D721Med (cell line): ENCODE results near the gene FANCM.

Experiments used
- DNase-seq: peaks from one replicate; pipeline ENCODE4 v3.0.0; 2011; ENCODE audit warnings: low spot score; ENCODE audit not compliant: insufficient read length
- FAIRE-seq: peaks from 2 replicates; lab custom pipeline; 2011; peaks lifted over from hg19 to GRCh38; lab: Jason Lieb, UNC
- TF ChIP-seq, protein P1 (sequence below): IDR thresholded peaks from 2 replicates; pipeline ENCODE4 v1.5.1; 2012; ENCODE audit warnings: mild to moderate bottlenecking, control low read depth; ENCODE audit not compliant: insufficient read depth; ENCODE audit errors: missing control alignments

Gene FANCM

DNA sequence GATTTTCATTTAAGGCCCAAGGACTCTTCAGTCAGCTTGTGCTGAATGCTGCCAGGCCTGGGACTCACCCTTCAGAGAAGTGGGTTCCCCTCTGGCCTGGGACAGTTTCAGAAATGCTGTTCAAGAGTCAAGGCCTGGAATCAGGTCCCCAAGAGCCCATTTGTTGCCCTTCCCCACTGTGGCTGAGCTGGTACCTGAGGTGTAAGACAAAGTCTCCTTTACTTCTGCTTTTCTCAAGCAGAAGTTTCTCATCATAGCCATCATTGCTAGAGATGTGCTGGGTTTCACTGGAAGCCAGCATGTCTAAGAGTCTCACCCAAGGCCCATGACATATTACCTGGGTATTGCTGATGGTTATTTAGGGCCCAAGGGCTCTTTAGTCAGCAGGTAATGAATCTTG, 8.9 kb downstream of the FANCM start:
- FAIRE-seq (no peak), DNase-seq (no peak)
- TF ChIP-seq, protein P1, sequence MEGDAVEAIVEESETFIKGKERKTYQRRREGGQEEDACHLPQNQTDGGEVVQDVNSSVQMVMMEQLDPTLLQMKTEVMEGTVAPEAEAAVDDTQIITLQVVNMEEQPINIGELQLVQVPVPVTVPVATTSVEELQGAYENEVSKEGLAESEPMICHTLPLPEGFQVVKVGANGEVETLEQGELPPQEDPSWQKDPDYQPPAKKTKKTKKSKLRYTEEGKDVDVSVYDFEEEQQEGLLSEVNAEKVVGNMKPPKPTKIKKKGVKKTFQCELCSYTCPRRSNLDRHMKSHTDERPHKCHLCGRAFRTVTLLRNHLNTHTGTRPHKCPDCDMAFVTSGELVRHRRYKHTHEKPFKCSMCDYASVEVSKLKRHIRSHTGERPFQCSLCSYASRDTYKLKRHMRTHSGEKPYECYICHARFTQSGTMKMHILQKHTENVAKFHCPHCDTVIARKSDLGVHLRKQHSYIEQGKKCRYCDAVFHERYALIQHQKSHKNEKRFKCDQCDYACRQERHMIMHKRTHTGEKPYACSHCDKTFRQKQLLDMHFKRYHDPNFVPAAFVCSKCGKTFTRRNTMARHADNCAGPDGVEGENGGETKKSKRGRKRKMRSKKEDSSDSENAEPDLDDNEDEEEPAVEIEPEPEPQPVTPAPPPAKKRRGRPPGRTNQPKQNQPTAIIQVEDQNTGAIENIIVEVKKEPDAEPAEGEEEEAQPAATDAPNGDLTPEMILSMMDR, result no peak

DNA sequence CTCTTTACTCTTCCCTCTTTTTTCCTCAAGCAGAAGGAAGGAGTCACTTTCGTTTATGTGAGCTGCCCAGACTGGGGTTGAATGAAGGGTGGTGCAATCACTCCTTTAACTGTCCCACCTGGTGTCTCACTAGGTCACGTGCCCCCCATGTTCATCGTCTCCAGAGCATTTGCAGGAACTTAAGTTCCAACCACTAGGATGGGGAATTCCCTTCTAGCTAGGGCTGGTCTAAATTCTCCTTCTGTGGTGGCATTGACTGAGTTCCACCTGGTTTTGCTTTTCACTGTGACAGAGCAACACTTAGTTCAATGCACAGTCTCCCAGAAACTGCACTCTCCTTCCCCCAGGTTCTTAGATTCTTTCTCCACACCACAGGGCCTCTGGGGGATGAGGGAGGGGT, 9.5 kb downstream of the FANCM start:
- DNase-seq (no peak), FAIRE-seq (no peak)
- TF ChIP-seq, protein P1, result no peak

DNA sequence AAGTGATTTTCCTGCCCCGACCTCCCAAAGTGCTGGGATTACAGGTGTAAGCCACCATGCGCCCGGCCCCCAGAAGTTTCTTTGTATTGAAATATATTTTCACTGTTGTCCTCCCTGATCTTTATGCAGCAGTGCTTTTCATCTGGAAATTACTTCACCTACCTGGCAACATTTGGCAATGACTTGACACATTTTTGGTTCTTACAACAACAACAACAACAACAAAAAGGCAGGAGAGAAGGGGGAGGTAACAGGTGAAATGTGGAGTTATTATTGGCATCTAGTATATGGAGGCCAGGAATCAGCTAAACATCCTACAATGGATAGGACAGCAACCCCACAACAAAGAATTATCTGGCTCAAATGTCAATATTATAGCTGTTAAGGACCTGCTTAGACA, 13.9 kb downstream of the FANCM start:
- TF ChIP-seq, protein P1, result no peak
- DNase-seq (no peak), FAIRE-seq (no peak)

DNA sequence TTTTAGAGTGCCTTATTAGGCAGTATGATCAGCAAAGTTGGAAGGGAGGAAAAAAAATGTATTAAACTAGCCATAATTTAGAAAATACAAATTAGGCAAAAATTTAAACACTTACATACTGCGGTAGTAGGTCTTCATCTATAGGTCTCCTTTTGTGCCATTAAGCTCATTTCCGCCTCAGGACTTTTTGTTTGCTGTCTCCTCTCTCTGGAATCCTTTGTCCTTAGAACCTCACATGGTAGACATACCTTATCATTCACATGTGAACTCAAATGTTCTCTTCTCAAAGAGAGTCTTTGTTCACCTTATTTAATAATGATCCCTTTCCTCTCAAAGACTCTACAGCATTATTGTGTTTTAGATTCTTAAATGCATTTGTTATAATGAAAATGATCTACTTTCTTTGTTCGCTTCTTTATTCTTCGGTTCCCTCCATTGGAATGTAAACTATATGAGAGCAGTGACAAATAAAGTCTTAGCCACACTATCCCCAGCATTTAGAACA, 14.7 kb downstream of the FANCM start:
- DNase-seq (no peak), FAIRE-seq (no peak)
- TF ChIP-seq, protein P1, result no peak

DNA sequence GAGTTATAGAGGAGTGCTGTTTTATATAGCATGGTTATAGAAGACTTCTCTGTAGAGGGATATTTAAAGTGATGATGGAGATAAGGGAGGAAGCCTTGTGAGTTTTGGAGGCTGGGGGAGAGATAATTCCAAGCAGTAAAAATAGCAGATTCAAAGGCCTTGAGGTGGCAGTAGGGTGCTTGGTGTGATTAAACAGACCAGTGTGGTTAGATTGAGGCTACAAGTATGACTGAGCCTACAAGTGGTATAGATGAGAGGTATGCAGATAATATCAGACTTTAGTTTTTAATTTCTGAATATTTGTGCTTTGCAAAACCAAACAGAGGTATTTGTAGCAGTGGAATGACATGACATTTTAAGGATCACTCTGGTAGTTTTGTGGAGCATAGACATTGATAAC, 20.3 kb downstream of the FANCM start:
- TF ChIP-seq, protein P1, result peak; percentile 1
- FAIRE-seq, result no peak
- DNase-seq, result no peak

DNA sequence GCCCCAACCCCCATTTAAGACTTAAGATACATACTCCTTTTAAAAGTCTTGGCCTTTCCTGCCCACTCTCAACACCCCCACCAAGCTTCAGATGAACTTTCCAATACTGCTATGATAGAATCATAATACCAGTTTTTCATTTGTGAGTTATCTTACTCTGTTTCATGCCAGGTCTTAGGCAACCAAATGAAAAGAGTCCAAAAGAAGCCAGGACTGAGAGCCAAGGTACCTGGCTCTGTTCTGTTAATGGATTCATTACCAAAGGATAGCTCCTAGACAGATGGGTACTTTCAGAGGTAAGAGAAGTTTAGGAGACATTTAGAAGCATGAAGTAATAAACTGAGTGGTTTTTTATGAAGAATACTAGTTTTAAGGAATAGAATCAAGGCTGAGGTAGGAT, 34.2 kb downstream of the FANCM start:
- FAIRE-seq (no peak), DNase-seq (no peak)
- TF ChIP-seq, protein P1, result no peak

DNA sequence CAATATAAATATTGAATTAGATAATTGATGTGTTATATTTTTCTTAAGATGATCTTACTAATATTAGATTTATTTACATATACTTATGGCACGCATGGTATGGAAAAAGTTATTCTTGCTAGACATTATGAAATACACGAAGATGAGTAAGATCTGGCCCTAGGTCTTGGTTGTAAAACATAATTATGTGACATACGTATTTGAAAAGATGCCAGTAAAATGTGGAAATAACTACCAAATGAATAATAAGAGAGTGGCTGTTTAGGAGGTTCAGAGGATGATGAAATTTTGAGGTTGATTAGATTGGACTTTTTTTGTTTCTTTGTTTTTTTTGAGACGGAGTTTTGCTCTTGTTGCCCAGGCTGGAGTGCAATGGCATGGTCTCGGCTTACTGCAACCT, 41.3 kb downstream of the FANCM start:
- DNase-seq, result no peak
- no peak for FAIRE-seq
- TF ChIP-seq, protein P1, result no peak
